H1 (cell line): ENCODE results near the gene ZNF414. TPM values are rescaled to one million over a fixed set of nuclear protein-coding genes. Genes with fewer than 3 reads are reported as not detected.

Experiments used
- CTCF ChIA-PET: fragments of 300-600 bp; sonication (Branson Sonifier 250); formaldehyde crosslinking; loops from one replicate; lab custom pipeline; 2021; ENCODE audit not compliant: partially characterized antibody; lab: Charles Lee
- POLR2A ChIA-PET: fragments of 300-600 bp; sonication (Branson Sonifier 250); formaldehyde crosslinking; loops from one replicate; lab custom pipeline; 2021; ENCODE audit warnings: inconsistent platforms; ENCODE audit not compliant: partially characterized antibody; lab: Charles Lee
- DNase-seq, 2 experiments: peaks; one replicate each; pipeline versions ENCODE4 v3.0.0 to v3.0.0-alpha.2; 2010 to 2022; ENCODE audit warnings: low spot score in 2 of 2, low read depth in 1 of 2, mixed read lengths in 1 of 2
- FAIRE-seq: peaks from 2 replicates; lab custom pipeline; 2011; peaks lifted over from hg19 to GRCh38; lab: Jason Lieb, UNC
- H2AFZ ChIP-seq: 2 replicates; pipeline ENCODE4 v1.8.1; 2012; ENCODE audit warnings: low read length, inconsistent platforms
- H2AK5ac ChIP-seq: 2 replicates; pipeline ENCODE4 v1.6.1; 2013; ENCODE audit warnings: low read depth, low read length
- H2BK120ac ChIP-seq: replicated peaks from 2 replicates; pipeline ENCODE3; 2013; ENCODE audit warnings: low read depth, low read length, inconsistent platforms
- H2BK12ac ChIP-seq: 2 replicates; pipeline ENCODE4 v1.6.1; 2013; ENCODE audit warnings: low read depth, low read length
- H2BK15ac ChIP-seq: 2 replicates; pipeline ENCODE4 v1.6.1; 2013; ENCODE audit warnings: low read length
- H2BK20ac ChIP-seq: 2 replicates; pipeline ENCODE4 v1.6.1; 2013; ENCODE audit warnings: low read length
- H2BK5ac ChIP-seq: 2 replicates; pipeline ENCODE4 v1.6.1; 2013; ENCODE audit warnings: low read depth, low read length
- H3K14ac ChIP-seq: 2 replicates; pipeline ENCODE4 v1.6.1; 2013; ENCODE audit warnings: inconsistent platforms; ENCODE audit not compliant: insufficient read length
- H3K18ac ChIP-seq: 2 replicates; pipeline ENCODE4 v1.6.1; 2013; ENCODE audit warnings: low read length; ENCODE audit errors: extremely low read depth
- H3K23ac ChIP-seq: 2 replicates; pipeline ENCODE4 v1.6.1; 2013; ENCODE audit warnings: inconsistent platforms; ENCODE audit not compliant: insufficient read length
- H3K23me2 ChIP-seq: 2 replicates; pipeline ENCODE4 v1.6.1; 2013; ENCODE audit warnings: low read depth, low read length
- H3K27ac ChIP-seq: 2 replicates; pipeline ENCODE4 v1.6.1; 2011; ENCODE audit warnings: low read depth, low read length, inconsistent platforms
- H3K27me3 ChIP-seq, 4 experiments: replicated peaks in 1 of 4; 1 replicate in 1 of 4; 2 replicates in 3 of 4; pipeline versions ENCODE4 v1.6.1 to v1.8.1; 2011 to 2013; ENCODE audit warnings: low read length in 3 of 4, mild to moderate bottlenecking in 3 of 4, inconsistent platforms in 2 of 4, mixed read lengths in 2 of 4, moderate library complexity in 1 of 4; ENCODE audit not compliant: control insufficient read depth in 3 of 4, insufficient read depth in 3 of 4; ENCODE audit errors: extremely low read depth in 1 of 4
- H3K36me3 ChIP-seq, 4 experiments: 2 replicates each; pipeline versions ENCODE4 v1.6.1 to v1.8.1; 2011 to 2013; ENCODE audit warnings: mild to moderate bottlenecking in 4 of 4, low read length in 3 of 4, moderate library complexity in 2 of 4, control low read depth in 1 of 4, inconsistent platforms in 1 of 4; ENCODE audit not compliant: insufficient read depth in 4 of 4, control insufficient read depth in 2 of 4
- H3K4ac ChIP-seq: replicated peaks from 2 replicates; pipeline ENCODE3; 2013; ENCODE audit warnings: low read length, low read depth, mixed read lengths, inconsistent platforms; ENCODE audit not compliant: insufficient read length
- H3K4me1 ChIP-seq, 4 experiments: replicated peaks in 1 of 4; 1 replicate in 1 of 4; 2 replicates in 3 of 4; pipeline versions ENCODE4 v1.6.1 to v1.8.1; 2011 to 2013; ENCODE audit warnings: low read length in 3 of 4, inconsistent platforms in 2 of 4, mixed read lengths in 1 of 4; ENCODE audit not compliant: insufficient read depth in 4 of 4, control insufficient read depth in 3 of 4
- H3K4me2 ChIP-seq, 2 experiments: 2 replicates each; pipeline versions ENCODE4 v1.6.1 to v1.8.1; 2011 to 2013; ENCODE audit warnings: low read depth in 2 of 2, low read length in 2 of 2, control low read depth in 1 of 2, inconsistent platforms in 1 of 2, mild to moderate bottlenecking in 1 of 2; ENCODE audit not compliant: insufficient read depth in 1 of 2
- H3K4me3 ChIP-seq, 4 experiments: fragments of 200-600, 300-600 bp in 1 of 4; sonication (generic), shearing (Covaris generic), sonication (Bioruptor Twin) in 1 of 4; 2 replicates each; pipeline versions ENCODE4 v1.5.1 to v1.8.1; 2011 to 2016; ENCODE audit warnings: low read length in 4 of 4, low read depth in 3 of 4, control low read depth in 2 of 4, inconsistent platforms in 2 of 4, mild to moderate bottlenecking in 2 of 4, mixed read lengths in 1 of 4, moderate library complexity in 1 of 4; ENCODE audit not compliant: insufficient read depth in 2 of 4; ENCODE audit errors: extremely low read depth in 1 of 4
- H3K56ac ChIP-seq: replicated peaks from 2 replicates; pipeline ENCODE3; 2013; ENCODE audit warnings: low read depth, mild to moderate bottlenecking, mixed read lengths, low read length, inconsistent platforms; ENCODE audit not compliant: insufficient read length
- H3K79me1 ChIP-seq: 2 replicates; pipeline ENCODE4 v1.6.1; 2013; ENCODE audit warnings: low read depth, low read length, control low read depth
- H3K79me2 ChIP-seq, 2 experiments: 2 replicates each; pipeline versions ENCODE4 v1.6.1 to v1.8.1; 2012 to 2013; ENCODE audit warnings: low read length in 2 of 2, mild to moderate bottlenecking in 2 of 2, inconsistent platforms in 1 of 2; ENCODE audit not compliant: insufficient read depth in 2 of 2, control insufficient read depth in 1 of 2
- H3K9ac ChIP-seq, 4 experiments: replicated peaks in 1 of 4; 1 replicate in 1 of 4; 2 replicates in 3 of 4; pipeline versions ENCODE4 v1.6.1 to v1.8.1; 2011 to 2013; ENCODE audit warnings: low read depth in 3 of 4, low read length in 3 of 4, control low read depth in 2 of 4, mild to moderate bottlenecking in 2 of 4, moderate library complexity in 2 of 4, inconsistent platforms in 1 of 4; ENCODE audit errors: extremely low read depth in 1 of 4
- H3K9me3 ChIP-seq, 2 experiments: 2 replicates each; pipeline versions ENCODE4 v1.6.1 to v1.8.1; 2012 to 2013; ENCODE audit warnings: mild to moderate bottlenecking in 2 of 2, moderate library complexity in 2 of 2, control low read depth in 1 of 2, inconsistent platforms in 1 of 2, low read depth in 1 of 2, low read length in 1 of 2, mixed read lengths in 1 of 2; ENCODE audit not compliant: insufficient read depth in 2 of 2
- H4K20me1 ChIP-seq, 2 experiments: replicated peaks in 1 of 2; 2 replicates each; pipeline versions ENCODE3 to v1.8.1; 2011 to 2013; ENCODE audit warnings: inconsistent platforms in 2 of 2, low read length in 2 of 2, mild to moderate bottlenecking in 1 of 2; ENCODE audit not compliant: insufficient read depth in 2 of 2, control insufficient read depth in 1 of 2
- H4K5ac ChIP-seq: 2 replicates; pipeline ENCODE4 v1.6.1; 2013; ENCODE audit warnings: low read length, low read depth, mixed read lengths, inconsistent platforms; ENCODE audit not compliant: insufficient read length
- H4K8ac ChIP-seq: 2 replicates; pipeline ENCODE4 v1.8.0; 2013; ENCODE audit warnings: mild to moderate bottlenecking, moderate library complexity, low read length, inconsistent platforms; ENCODE audit not compliant: insufficient read depth; ENCODE audit errors: extremely low read depth
- H4K91ac ChIP-seq: replicated peaks from 2 replicates; pipeline ENCODE3; 2013; ENCODE audit warnings: low read length, mixed read lengths, inconsistent platforms; ENCODE audit not compliant: insufficient read length
- CTCF ChIP-seq, 3 experiments: IDR thresholded peaks; 1 replicate in 2 of 3; 2 replicates in 1 of 3; pipeline versions ENCODE4 v1.5.1 to v1.6.1; 2011; ENCODE audit warnings: low read length in 3 of 3, mild to moderate bottlenecking in 3 of 3, inconsistent platforms in 2 of 3, low read depth in 1 of 3, moderate library complexity in 1 of 3; ENCODE audit not compliant: insufficient read depth in 1 of 3; ENCODE audit errors: control extremely low read depth in 1 of 3
- HDAC6 ChIP-seq: IDR thresholded peaks from one replicate; pipeline ENCODE4 v1.7.1; 2012; ENCODE audit warnings: low read depth, mild to moderate bottlenecking, inconsistent platforms, low read length, moderate library complexity
- KDM4A ChIP-seq: IDR thresholded peaks from one replicate; pipeline ENCODE4 v1.7.1; 2012; ENCODE audit warnings: low read depth, mild to moderate bottlenecking, moderate library complexity, low read length, inconsistent platforms; ENCODE audit not compliant: severe bottlenecking
- SIX5 ChIP-seq: IDR thresholded peaks from 2 replicates; pipeline ENCODE4 v1.6.1; 2011; ENCODE audit warnings: mild to moderate bottlenecking, low read depth, low read length
- TCF12 ChIP-seq: IDR thresholded peaks from 2 replicates; pipeline ENCODE4 v1.6.1; 2011; ENCODE audit warnings: low read depth, mild to moderate bottlenecking, low read length
- TEAD4 ChIP-seq: IDR thresholded peaks from 2 replicates; pipeline ENCODE4 v1.6.1; 2012; ENCODE audit warnings: low read depth, low read length, inconsistent platforms, mixed read lengths
- WGBS, 2 experiments: shearing (Covaris generic) in 1 of 2; methylation state at CpG; one replicate each; pipeline versions ENCODE4 v1.1.6 to v1.1.7; 2013 to 2015; ENCODE audit warnings: low lambda C conversion rate in 2 of 2, mixed read lengths in 2 of 2, inconsistent platforms in 1 of 2, low coverage in 1 of 2, missing lambda C conversion rate in 1 of 2; ENCODE audit not compliant: insufficient replicate concordance in 2 of 2, insufficient coverage in 1 of 2, insufficient read length in 1 of 2; ENCODE audit errors: extremely low coverage in 1 of 2, missing lambda C conversion rate in 1 of 2; 5-methylcytosine and 5-hydroxymethylcytosine counted together
- polyA plus RNA-seq, 7 experiments: library from polyadenylated mRNA; depleted of rRNA in 3 of 7; stranded (reverse) in 5 of 7; unstranded in 2 of 7; fragments of >200 nt in 5 of 7; fragments of 200-250 nt in 2 of 7; gene quantifications; 1 replicate in 5 of 7; 2 replicates in 1 of 7; 4 replicates in 1 of 7; pipeline versions ENCODE4 v1.2.1 to v1.2.3, GENCODE V29; 2011 to 2013; ENCODE audit warnings: missing spikeins in 2 of 7, mixed read lengths in 2 of 7
- total RNA-seq: library from RNA; stranded (reverse); fragmentation: NEBNext Ultra II Directional; extraction: Animal tissue kit (Norgen Biotek cat#: 25700); gene quantifications from 2 replicates; pipeline ENCODE4 v1.2.1, GENCODE V29; 2021
- TF ChIP-seq, protein P1 (sequence below): IDR thresholded peaks from 2 replicates; pipeline ENCODE4 v1.6.1; 2011; ENCODE audit warnings: low read depth, mild to moderate bottlenecking, low read length; ENCODE audit not compliant: insufficient read depth
- TF ChIP-seq, protein P2 (sequence below): IDR thresholded peaks from 2 replicates; pipeline ENCODE4 v1.6.1; 2012; ENCODE audit warnings: low read length, inconsistent platforms

Gene ZNF414
- total and polyA plus RNA-seq, 2 of the 8 experiments (the other 6 are each of a cell fraction or from before 2014, with no cell fraction given), result 9.7 to 26.8 TPM

DNA sequence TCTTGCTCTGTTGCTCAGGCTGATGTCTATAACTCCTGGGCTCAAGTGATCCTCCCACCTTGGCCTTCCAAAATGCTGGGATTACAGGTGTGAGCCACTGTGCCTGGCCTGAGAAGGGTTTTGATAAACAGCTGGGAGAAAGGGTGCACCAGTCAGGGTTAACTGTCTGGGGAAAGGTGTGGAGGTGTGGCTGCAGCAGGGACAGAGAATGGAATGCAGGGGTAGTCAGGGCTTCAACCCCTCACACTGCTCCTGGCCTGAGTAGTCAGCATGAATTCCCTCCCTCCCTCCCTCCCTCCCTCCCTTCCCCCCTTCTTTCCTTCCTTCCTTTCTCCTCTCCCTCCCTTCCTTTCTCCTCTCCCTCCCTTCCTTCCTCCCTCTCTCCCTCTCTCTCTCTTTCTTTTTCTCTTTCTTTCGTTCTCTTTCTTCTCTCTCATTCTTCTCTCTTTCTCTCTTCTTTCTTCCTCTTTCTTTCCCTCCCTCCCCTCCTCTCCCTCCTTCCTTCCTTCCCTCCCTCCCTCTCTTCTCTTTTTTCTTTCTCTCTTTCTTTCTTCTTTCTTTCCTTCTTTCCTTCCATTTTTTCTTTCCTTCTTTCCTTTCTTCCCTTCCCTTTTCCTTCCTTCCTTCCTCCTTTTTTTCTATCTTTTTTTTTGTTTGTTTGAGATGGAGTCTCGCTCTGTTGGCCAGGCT lies 47.3 kb upstream of the ZNF414 start:
- H3K9me3 ChIP-seq, result no peaks in the 10 kb centered on the region
- H4K20me1 ChIP-seq, result no peaks in the 10 kb centered on the region
- no peak for DNase-seq
- H3K23me2 ChIP-seq, result no peaks in the 10 kb centered on the region
- no peak overlapping the region for H3K4ac ChIP-seq
- H3K18ac ChIP-seq, result no peak overlapping the region
- H2AFZ ChIP-seq, result no peak overlapping the region
- no peak overlapping the region for H2AK5ac ChIP-seq
- H4K5ac ChIP-seq, result no peak overlapping the region
- no peak overlapping the region for H3K56ac ChIP-seq
- no peaks in the 10 kb centered on the region; a peak in 1 of 7 replicates for H3K4me1 ChIP-seq
- H3K23ac ChIP-seq, result no peak overlapping the region
- no peak overlapping the region for H2BK15ac ChIP-seq
- no peak for FAIRE-seq
- H3K27ac ChIP-seq, result no peak overlapping the region
- no peaks in the 10 kb centered on the region for H3K79me2 ChIP-seq
- peak overlapping the region in 1 of 2 experiments; percentile 17; a peak in 1 of 4 replicates for H3K4me2 ChIP-seq
- no peak overlapping the region for H4K91ac ChIP-seq
- ChIA-PET POLR2A (interaction anchor here (0.7 kb wide), 1 partner anchor 11 kb away, joined by 3 read pairs; no protein-coding TSS in a partner anchor), CTCF (interaction anchor here (2.3 kb wide), 1 partner anchor 17 kb away, joined by 11 read pairs; no protein-coding TSS in a partner anchor)
- H3K36me3 ChIP-seq, result no peaks in the 10 kb centered on the region
- no peaks in the 10 kb centered on the region for H3K27me3 ChIP-seq
- 83% methylated on average over 1 of the region's 2 CpGs; no CpG with 5 or more reads in 1 of the 2 experiments for WGBS, 2 experiments
- no peak overlapping the region for H4K8ac ChIP-seq
- no peaks in the 10 kb centered on the region for H3K79me1 ChIP-seq
- no peak overlapping the region for H3K14ac ChIP-seq
- H3K4me3 ChIP-seq, result no peak overlapping the region
- no peak overlapping the region for H3K9ac ChIP-seq
- no peak overlapping the region for H2BK20ac ChIP-seq
- no peak overlapping the region for H2BK120ac ChIP-seq
- H2BK12ac ChIP-seq, result no peak overlapping the region
- no peak overlapping the region for H2BK5ac ChIP-seq
- TF ChIP-seq, protein P1, sequence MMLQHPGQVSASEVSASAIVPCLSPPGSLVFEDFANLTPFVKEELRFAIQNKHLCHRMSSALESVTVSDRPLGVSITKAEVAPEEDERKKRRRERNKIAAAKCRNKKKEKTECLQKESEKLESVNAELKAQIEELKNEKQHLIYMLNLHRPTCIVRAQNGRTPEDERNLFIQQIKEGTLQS, result no peak
- no peak for TF ChIP-seq CTCF (IDR thresholded peaks at IDR 0.05; ENCODE audit: control extremely low read depth in 1 of 3, insufficient read depth in 1 of 3, low read depth in 1 of 3, low read length in 3 of 3)
- TF ChIP-seq TCF12, result no peak
- TF ChIP-seq, protein P2, sequence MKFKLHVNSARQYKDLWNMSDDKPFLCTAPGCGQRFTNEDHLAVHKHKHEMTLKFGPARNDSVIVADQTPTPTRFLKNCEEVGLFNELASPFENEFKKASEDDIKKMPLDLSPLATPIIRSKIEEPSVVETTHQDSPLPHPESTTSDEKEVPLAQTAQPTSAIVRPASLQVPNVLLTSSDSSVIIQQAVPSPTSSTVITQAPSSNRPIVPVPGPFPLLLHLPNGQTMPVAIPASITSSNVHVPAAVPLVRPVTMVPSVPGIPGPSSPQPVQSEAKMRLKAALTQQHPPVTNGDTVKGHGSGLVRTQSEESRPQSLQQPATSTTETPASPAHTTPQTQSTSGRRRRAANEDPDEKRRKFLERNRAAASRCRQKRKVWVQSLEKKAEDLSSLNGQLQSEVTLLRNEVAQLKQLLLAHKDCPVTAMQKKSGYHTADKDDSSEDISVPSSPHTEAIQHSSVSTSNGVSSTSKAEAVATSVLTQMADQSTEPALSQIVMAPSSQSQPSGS, result no peak
- no peak for TF ChIP-seq SIX5
- TF ChIP-seq TEAD4, result no peak
- TF ChIP-seq KDM4A, result no peak
- no peak for TF ChIP-seq HDAC6
